HCT116 (cell line): Measurements from ENCODE around the gene CLIC5. TPM values are rescaled to one million over a fixed set of nuclear protein-coding genes. Genes with fewer than 3 reads are reported as not detected.

Experiments
- ATAC-seq: fragments of 200-7000 bp; cut with Tn5 transposase; 2 replicates; pipeline ENCODE4 v1.9.1; 2020; ENCODE audit warnings: mild to moderate bottlenecking, moderate library complexity
- BruUV-seq: library from RNA; stranded (reverse); fragments of 400-500 nt; replicated peaks from 2 replicates; lab custom pipeline; 2021; lab: Mats Ljungman, UMichigan
- CTCF ChIA-PET: fragments of 300-600 bp; sonication (Branson Sonifier 250); formaldehyde crosslinking; loops from one replicate; lab custom pipeline; 2021; ENCODE audit warnings: antibody characterized with exemption; lab: Charles Lee
- POLR2A ChIA-PET: fragments of 300-600, 350-600 bp; sonication (Branson Sonifier 250); formaldehyde crosslinking; loops from one replicate; lab custom pipeline; 2021; ENCODE audit warnings: antibody characterized with exemption; lab: Charles Lee
- RAD21 ChIA-PET, 2 experiments: fragments of 300-600 bp; sonication (Branson Sonifier 250); formaldehyde crosslinking; loops; one replicate each; lab custom pipeline; 2023; ENCODE audit warnings: low total read pairs in 2 of 2; ENCODE audit not compliant: uncharacterized antibody in 2 of 2, unreplicated experiment in 2 of 2, low non-redundant PET in 1 of 2; lab: Charles Lee
- DNase-seq: peaks from one replicate; pipeline ENCODE4 v3.0.0-alpha.2; 2010; ENCODE audit warnings: low read depth, low spot score
- H2AFZ ChIP-seq: fragments of 200-600 bp; shearing (Covaris generic), sonication (generic); 2 replicates; pipeline ENCODE4 v1.6.1; 2017; ENCODE audit warnings: low read depth, mixed run types, mixed read lengths, antibody characterized with exemption, low read length; ENCODE audit not compliant: poor library complexity, severe bottlenecking
- H3K27ac ChIP-seq: 2 replicates; pipeline ENCODE4 v1.5.1; 2012; ENCODE audit warnings: low read depth, low read length
- H3K27me3 ChIP-seq: fragments of 200-600 bp; sonication (generic); 2 replicates; pipeline ENCODE4 v1.6.1; 2016; ENCODE audit warnings: mixed run types, low read length, mixed read lengths; ENCODE audit not compliant: insufficient read depth
- H3K36me3 ChIP-seq, 2 experiments: fragments of 200-500 bp in 1 of 2; fragments of 200-600 bp in 1 of 2; sonication (Bioruptor generic) in 1 of 2; sonication (generic) in 1 of 2; 2 replicates each; pipeline versions ENCODE4 v1.5.1 to v1.6.1; 2014 to 2016; ENCODE audit warnings: low read length in 2 of 2, inconsistent platforms in 1 of 2, mixed read lengths in 1 of 2, mixed run types in 1 of 2; ENCODE audit not compliant: insufficient read depth in 2 of 2, control insufficient read depth in 1 of 2
- H3K4me1 ChIP-seq, 2 experiments: fragments of 200-600 bp in 1 of 2; sonication (generic) in 1 of 2; 2 replicates each; pipeline versions ENCODE4 v1.5.1 to v1.6.1; 2012 to 2017; ENCODE audit warnings: low read length in 2 of 2, inconsistent platforms in 1 of 2, mild to moderate bottlenecking in 1 of 2, mixed read lengths in 1 of 2, mixed run types in 1 of 2, moderate library complexity in 1 of 2; ENCODE audit not compliant: insufficient read depth in 2 of 2, control insufficient read depth in 1 of 2
- H3K4me2 ChIP-seq: fragments of 200-600 bp; sonication (generic); 2 replicates; pipeline ENCODE4 v1.6.1; 2017; ENCODE audit warnings: mixed run types, low read length, mixed read lengths
- H3K4me3 ChIP-seq, 2 experiments: fragments of 200-600 bp in 1 of 2; sonication (generic) in 1 of 2; replicated peaks in 1 of 2; 2 replicates each; pipeline ENCODE4 v1.5.1; 2011 to 2016; ENCODE audit warnings: low read length in 2 of 2, control low read depth in 1 of 2, low read depth in 1 of 2, mild to moderate bottlenecking in 1 of 2, mixed read lengths in 1 of 2, mixed run types in 1 of 2
- H3K79me2 ChIP-seq: fragments of 200-600 bp; sonication (generic); 2 replicates; pipeline ENCODE4 v1.6.1; 2017; ENCODE audit warnings: mild to moderate bottlenecking, mixed run types, low read length, moderate library complexity, mixed read lengths; ENCODE audit not compliant: insufficient read depth
- H3K9ac ChIP-seq: fragments of 200-600 bp; sonication (generic); 2 replicates; pipeline ENCODE4 v1.6.1; 2016; ENCODE audit warnings: low read length, mixed read lengths
- H3K9me2 ChIP-seq: fragments of 200-600 bp; sonication (generic), shearing (Covaris generic); 2 replicates; pipeline ENCODE4 v1.6.1; 2017; ENCODE audit warnings: mixed run types, mild to moderate bottlenecking, moderate library complexity; ENCODE audit not compliant: insufficient read depth
- H3K9me3 ChIP-seq, 2 experiments: fragments of 200-500 bp in 1 of 2; fragments of 200-600 bp in 1 of 2; sonication (Bioruptor generic) in 1 of 2; sonication (generic) in 1 of 2; 2 replicates each; pipeline ENCODE4 v1.6.1; 2014 to 2017; ENCODE audit warnings: low read length in 2 of 2, mixed read lengths in 2 of 2, inconsistent platforms in 1 of 2, low read depth in 1 of 2, mild to moderate bottlenecking in 1 of 2, mixed run types in 1 of 2, moderate library complexity in 1 of 2; ENCODE audit not compliant: control insufficient read depth in 1 of 2, insufficient read depth in 1 of 2
- H4K20me1 ChIP-seq: fragments of 200-600 bp; sonication (generic), shearing (Covaris generic); 2 replicates; pipeline ENCODE4 v1.6.1; 2017; ENCODE audit warnings: mixed run types, mild to moderate bottlenecking, moderate library complexity; ENCODE audit not compliant: insufficient read depth
- CEBPB ChIP-seq: IDR thresholded peaks from 2 replicates; pipeline ENCODE4 v1.6.1; 2012; ENCODE audit warnings: low read depth
- EGR1 ChIP-seq: IDR thresholded peaks from 2 replicates; pipeline ENCODE4 v1.6.1; 2012; ENCODE audit warnings: low read depth
- ELF1 ChIP-seq: IDR thresholded peaks from 2 replicates; pipeline ENCODE4 v1.6.1; 2012; ENCODE audit warnings: low read depth, borderline replicate concordance
- EZH2 ChIP-seq: fragments of 200-600 bp; sonication (generic); IDR thresholded peaks from 2 replicates; pipeline ENCODE4 v1.6.1; 2017; ENCODE audit warnings: antibody characterized with exemption, mixed run types
- EZH2phosphoT487 ChIP-seq: fragments of 200-600 bp; IDR thresholded peaks from 2 replicates; pipeline ENCODE4 v1.6.1; 2018; ENCODE audit warnings: antibody characterized with exemption, borderline replicate concordance
- FOSL1 ChIP-seq: IDR thresholded peaks from 2 replicates; pipeline ENCODE4 v1.6.1; 2012; ENCODE audit warnings: low read depth
- JUND ChIP-seq: IDR thresholded peaks from 2 replicates; pipeline ENCODE4 v1.6.1; 2012
- POLR2A ChIP-seq: IDR thresholded peaks from 2 replicates; pipeline ENCODE4 v1.7.0; 2011; ENCODE audit warnings: borderline replicate concordance; ENCODE audit not compliant: insufficient read depth, insufficient read length; ENCODE audit errors: extremely low read depth
- POLR2AphosphoS5 ChIP-seq: IDR thresholded peaks from 2 replicates; pipeline ENCODE4 v1.6.1; 2011; ENCODE audit warnings: mild to moderate bottlenecking, low read depth, low read length, moderate library complexity
- RAD21 ChIP-seq: IDR thresholded peaks from 2 replicates; pipeline ENCODE4 v1.6.1; 2012; ENCODE audit warnings: low read depth, mild to moderate bottlenecking
- SIN3A ChIP-seq: IDR thresholded peaks from 2 replicates; pipeline ENCODE4 v1.6.1; 2012; ENCODE audit warnings: low read depth
- TCF7L2 ChIP-seq: IDR thresholded peaks from 2 replicates; pipeline ENCODE4 v1.7.0; 2011; ENCODE audit warnings: borderline replicate concordance, inconsistent platforms; ENCODE audit not compliant: insufficient read depth, insufficient read length; ENCODE audit errors: extremely low read depth
- ZFX ChIP-seq: fragments of 450-650 bp; IDR thresholded peaks from 2 replicates; pipeline ENCODE4 v1.6.1; 2017
- ZNF274 ChIP-seq: fragments of 200-500 bp; sonication (Bioruptor generic); IDR thresholded peaks from 2 replicates; pipeline ENCODE4 v1.6.1; 2014; ENCODE audit warnings: mild to moderate bottlenecking, low read depth, low read length, inconsistent platforms
- intact Hi-C: fragments of 100-400 bp; cut with micrococcal nuclease; formaldehyde crosslinking; loops from 2 replicates; pipeline ENCODE4 v1.10.0; 2022
- total RNA-seq: library from RNA; stranded (reverse); gene quantifications from one replicate; pipeline ENCODE4 v1.2.1, GENCODE V29; 2021; ENCODE audit not compliant: unreplicated experiment
- TF ChIP-seq, protein P1 (sequence below), 3 experiments: fragments of 200-600 bp in 1 of 3; sonication (generic) in 1 of 3; IDR thresholded peaks in 2 of 3; conservative IDR thresholded peaks in 1 of 3; 2 replicates each; pipeline ENCODE4 v1.5.1; 2012 to 2017; ENCODE audit warnings: low read depth in 2 of 3, low read length in 2 of 3, antibody characterized with exemption in 1 of 3, borderline replicate concordance in 1 of 3, control low read depth in 1 of 3, mild to moderate bottlenecking in 1 of 3, mixed read lengths in 1 of 3, mixed run types in 1 of 3, moderate library complexity in 1 of 3; ENCODE audit not compliant: insufficient read depth in 1 of 3
- TF ChIP-seq, protein P2 (sequence below): IDR thresholded peaks from 2 replicates; pipeline ENCODE4 v1.6.1; 2011; ENCODE audit warnings: mild to moderate bottlenecking, low read length, moderate library complexity; ENCODE audit not compliant: insufficient replicate concordance; ENCODE audit errors: extremely low read depth
- TF ChIP-seq, protein P3 (sequence below): IDR thresholded peaks from 2 replicates; pipeline ENCODE4 v1.6.1; 2012

The CLIC5 gene
- total RNA-seq, 1 experiment from 2014 or later = 0.20 TPM

DNA sequence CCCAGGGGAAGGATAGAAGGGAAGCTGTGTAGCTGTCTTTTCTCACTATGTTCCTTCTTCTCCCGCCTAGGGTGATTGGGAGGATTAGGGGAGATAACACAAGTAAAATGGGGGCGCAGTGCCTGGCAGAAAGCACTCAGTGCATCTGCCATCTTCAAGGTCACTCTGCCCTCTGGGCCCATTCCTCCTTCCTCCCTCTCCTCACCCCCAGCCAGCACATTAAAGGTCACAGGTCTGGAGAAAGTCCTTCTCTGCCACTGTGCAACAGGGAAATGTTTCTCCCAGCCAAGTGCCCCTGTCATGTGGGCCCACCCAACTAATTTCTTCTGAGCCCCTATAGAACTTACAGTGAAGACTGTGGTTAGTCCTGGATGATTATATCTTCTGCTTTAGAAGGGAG, 45.8 kb downstream of the CLIC5 start (continued):
- TF ChIP-seq, protein P1, sequence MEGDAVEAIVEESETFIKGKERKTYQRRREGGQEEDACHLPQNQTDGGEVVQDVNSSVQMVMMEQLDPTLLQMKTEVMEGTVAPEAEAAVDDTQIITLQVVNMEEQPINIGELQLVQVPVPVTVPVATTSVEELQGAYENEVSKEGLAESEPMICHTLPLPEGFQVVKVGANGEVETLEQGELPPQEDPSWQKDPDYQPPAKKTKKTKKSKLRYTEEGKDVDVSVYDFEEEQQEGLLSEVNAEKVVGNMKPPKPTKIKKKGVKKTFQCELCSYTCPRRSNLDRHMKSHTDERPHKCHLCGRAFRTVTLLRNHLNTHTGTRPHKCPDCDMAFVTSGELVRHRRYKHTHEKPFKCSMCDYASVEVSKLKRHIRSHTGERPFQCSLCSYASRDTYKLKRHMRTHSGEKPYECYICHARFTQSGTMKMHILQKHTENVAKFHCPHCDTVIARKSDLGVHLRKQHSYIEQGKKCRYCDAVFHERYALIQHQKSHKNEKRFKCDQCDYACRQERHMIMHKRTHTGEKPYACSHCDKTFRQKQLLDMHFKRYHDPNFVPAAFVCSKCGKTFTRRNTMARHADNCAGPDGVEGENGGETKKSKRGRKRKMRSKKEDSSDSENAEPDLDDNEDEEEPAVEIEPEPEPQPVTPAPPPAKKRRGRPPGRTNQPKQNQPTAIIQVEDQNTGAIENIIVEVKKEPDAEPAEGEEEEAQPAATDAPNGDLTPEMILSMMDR (IDR thresholded peaks at IDR 0.05 in 2 of 3, conservative IDR thresholded peaks at IDR 0.05 in 1 of 3; ENCODE audit: borderline replicate concordance in 1 of 3, insufficient read depth in 1 of 3, low read depth in 2 of 3, low read length in 2 of 3) = no peak
- TF ChIP-seq TCF7L2 (no peak), POLR2AphosphoS5 (no peak), SIN3A (no peak), EZH2 (no peak), EZH2phosphoT487 (no peak), ZNF274 (no peak), RAD21 (no peak), JUND (no peak)
- TF ChIP-seq, all 23 proteins: peak for 0

DNA sequence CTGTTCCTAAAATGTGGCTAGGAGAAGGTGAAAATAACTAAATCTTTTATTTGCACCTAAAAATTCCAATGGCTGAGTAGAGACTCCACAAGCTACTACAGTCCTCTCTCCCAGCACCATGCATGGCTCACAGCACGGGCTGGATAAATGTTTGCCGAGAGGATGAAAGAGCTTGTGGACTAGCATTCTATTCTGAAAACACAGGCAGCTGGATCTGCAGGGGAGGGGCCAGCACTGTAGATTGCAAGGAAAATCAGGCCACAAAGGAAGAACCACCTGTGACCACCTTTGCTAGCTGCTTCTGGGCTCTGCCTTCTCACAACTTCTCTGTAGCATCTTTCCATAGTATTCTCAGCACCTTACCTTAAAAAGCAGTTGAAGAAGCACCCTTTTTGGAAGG, 46.6 kb downstream of the CLIC5 start:
- ChIA-PET POLR2A (interaction anchor here (0.7 kb wide), 1 partner anchor 11 kb away, joined by 3 read pairs; no protein-coding TSS in a partner anchor), RAD21 (no interaction called here), CTCF (no interaction called here)
- Histone ChIP-seq H2AFZ (no peak overlapping the region), H3K4me3 (no peak overlapping the region), H3K36me3 (no peaks in the 10 kb centered on the region), H3K79me2 (no peaks in the 10 kb centered on the region), H3K9me2 (no peaks in the 10 kb centered on the region), H3K27ac (no peak overlapping the region), H3K4me1 (peaks cover 0 to 10% of the 10 kb centered on the region in 2 experiments; a peak in 2 of 4 replicates), H3K9ac (no peak overlapping the region), H4K20me1 (no peaks in the 10 kb centered on the region), H3K27me3 (no peaks in the 10 kb centered on the region), H3K9me3 (no peaks in the 10 kb centered on the region), H3K4me2 (no peak overlapping the region)
- BruUV-seq = no TSS peak
- intact Hi-C loops = no loop called here
- DNase-seq (no peak), ATAC-seq (no peak)
- no peak for TF ChIP-seq CEBPB
- no peak for TF ChIP-seq FOSL1
- TF ChIP-seq ZNF274 = no peak
- TF ChIP-seq ELF1 = no peak
- TF ChIP-seq, protein P1 (IDR thresholded peaks at IDR 0.05 in 2 of 3, conservative IDR thresholded peaks at IDR 0.05 in 1 of 3; ENCODE audit: borderline replicate concordance in 1 of 3, insufficient read depth in 1 of 3, low read depth in 2 of 3, low read length in 2 of 3) = no peak
- no peak for TF ChIP-seq SIN3A
- TF ChIP-seq RAD21 = no peak
- TF ChIP-seq, protein P2, sequence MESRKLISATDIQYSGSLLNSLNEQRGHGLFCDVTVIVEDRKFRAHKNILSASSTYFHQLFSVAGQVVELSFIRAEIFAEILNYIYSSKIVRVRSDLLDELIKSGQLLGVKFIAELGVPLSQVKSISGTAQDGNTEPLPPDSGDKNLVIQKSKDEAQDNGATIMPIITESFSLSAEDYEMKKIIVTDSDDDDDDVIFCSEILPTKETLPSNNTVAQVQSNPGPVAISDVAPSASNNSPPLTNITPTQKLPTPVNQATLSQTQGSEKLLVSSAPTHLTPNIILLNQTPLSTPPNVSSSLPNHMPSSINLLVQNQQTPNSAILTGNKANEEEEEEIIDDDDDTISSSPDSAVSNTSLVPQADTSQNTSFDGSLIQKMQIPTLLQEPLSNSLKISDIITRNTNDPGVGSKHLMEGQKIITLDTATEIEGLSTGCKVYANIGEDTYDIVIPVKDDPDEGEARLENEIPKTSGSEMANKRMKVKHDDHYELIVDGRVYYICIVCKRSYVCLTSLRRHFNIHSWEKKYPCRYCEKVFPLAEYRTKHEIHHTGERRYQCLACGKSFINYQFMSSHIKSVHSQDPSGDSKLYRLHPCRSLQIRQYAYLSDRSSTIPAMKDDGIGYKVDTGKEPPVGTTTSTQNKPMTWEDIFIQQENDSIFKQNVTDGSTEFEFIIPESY = no peak
- TF ChIP-seq, protein P3, sequence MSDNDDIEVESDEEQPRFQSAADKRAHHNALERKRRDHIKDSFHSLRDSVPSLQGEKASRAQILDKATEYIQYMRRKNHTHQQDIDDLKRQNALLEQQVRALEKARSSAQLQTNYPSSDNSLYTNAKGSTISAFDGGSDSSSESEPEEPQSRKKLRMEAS = no peak
- TF ChIP-seq JUND = no peak
- TF ChIP-seq EZH2 = no peak
- no peak for TF ChIP-seq ZFX
- TF ChIP-seq POLR2A = no peak
- TF ChIP-seq TCF7L2 = no peak
- no peak for TF ChIP-seq EGR1
